Measurements from ENCODE around the gene TMEM232.

TMEM232 gene

GRCh38 chr5:110663525-110663924 is 62.9 kb downstream of the TMEM232 start:
- Histone ChIP-seq H3K23ac (ENCODE audit: low read depth, low read length, poor library complexity) (no peak overlapping the region), H4K8ac (ENCODE audit: low read depth, low read length) (no peak overlapping the region), H4K91ac (ENCODE audit: low read depth, low read length, poor library complexity) (no peak overlapping the region), H3K4me2 (ENCODE audit: insufficient read depth, low read length, poor library complexity, severe bottlenecking) (no peak overlapping the region), H2BK15ac (ENCODE audit: low read length) (no peak overlapping the region), H3K9ac (ENCODE audit: low read depth, low read length, poor library complexity) (no peak overlapping the region), H3K4me1 (ENCODE audit: control insufficient read depth in 2 of 2, insufficient read depth in 1 of 2, low read depth in 1 of 2, low read length in 2 of 2) (peaks cover 0 to 1% of the 10 kb centered on the region in 2 donors), H2AK5ac (ENCODE audit: low read depth, low read length) (no peak overlapping the region), H3K4ac (ENCODE audit: low read length) (no peak overlapping the region), H3K79me1 (ENCODE audit: low read depth, low read length) (no peaks in the 10 kb centered on the region), H3K18ac (ENCODE audit: low read length) (no peak overlapping the region), H2BK5ac (ENCODE audit: low read length) (no peak overlapping the region), H3K36me3 (replicated peaks in 1 of 2; ENCODE audit: control insufficient read depth in 2 of 2, insufficient read depth in 2 of 2, low read length in 2 of 2) (no peaks in the 10 kb centered on the region), H3K4me3 (ENCODE audit: low read length in 2 of 2) (no peak overlapping the region), H2BK120ac (ENCODE audit: low read depth, low read length) (no peak overlapping the region), H2BK12ac (ENCODE audit: low read length) (no peak overlapping the region), H3K14ac (ENCODE audit: low read length) (no peak overlapping the region), H3K27me3 (ENCODE audit: control insufficient read depth in 3 of 3, insufficient read depth in 3 of 3, low read depth in 1 of 3, low read length in 3 of 3) (no peaks in the 10 kb centered on the region), H3K27ac (replicated peaks; ENCODE audit: low read length) (no peak overlapping the region), H3K9me3 (replicated peaks in 1 of 2; ENCODE audit: control insufficient read depth in 2 of 2, insufficient read depth in 1 of 2, low read depth in 1 of 2, low read length in 2 of 2) (no peaks in the 10 kb centered on the region), H2AFZ (ENCODE audit: low read length) (no peak overlapping the region)
- DNase-seq (ENCODE audit: low spot score), result no peak
- WGBS, 2 donors (ENCODE audit: extremely low coverage in 2 of 2, insufficient read length in 2 of 2, insufficient replicate concordance in 1 of 2), result no CpG with 5 or more reads among the region's 1 CpG

GRCh38 chr5:110658006-110658405 is 68.5 kb downstream of the TMEM232 start:
- Histone ChIP-seq H4K8ac (ENCODE audit: low read depth, low read length) (no peak overlapping the region), H2AK5ac (ENCODE audit: low read depth, low read length) (no peak overlapping the region), H2BK120ac (ENCODE audit: low read depth, low read length) (no peak overlapping the region), H3K4me3 (ENCODE audit: low read length in 2 of 2) (no peak overlapping the region), H3K18ac (ENCODE audit: low read length) (no peak overlapping the region), H3K79me1 (ENCODE audit: low read depth, low read length) (no peaks in the 10 kb centered on the region), H2AFZ (ENCODE audit: low read length) (no peak overlapping the region), H2BK15ac (ENCODE audit: low read length) (no peak overlapping the region), H3K23ac (ENCODE audit: low read depth, low read length, poor library complexity) (no peak overlapping the region), H3K36me3 (replicated peaks in 1 of 2; ENCODE audit: control insufficient read depth in 2 of 2, insufficient read depth in 2 of 2, low read length in 2 of 2) (no peaks in the 10 kb centered on the region), H3K27ac (replicated peaks; ENCODE audit: low read length) (no peak overlapping the region), H3K14ac (ENCODE audit: low read length) (no peak overlapping the region), H3K4me2 (ENCODE audit: insufficient read depth, low read length, poor library complexity, severe bottlenecking) (no peak overlapping the region), H3K27me3 (ENCODE audit: control insufficient read depth in 3 of 3, insufficient read depth in 3 of 3, low read depth in 1 of 3, low read length in 3 of 3) (no peaks in the 10 kb centered on the region), H3K4ac (ENCODE audit: low read length) (no peak overlapping the region), H3K9me3 (replicated peaks in 1 of 2; ENCODE audit: control insufficient read depth in 2 of 2, insufficient read depth in 1 of 2, low read depth in 1 of 2, low read length in 2 of 2) (no peaks in the 10 kb centered on the region), H2BK5ac (ENCODE audit: low read length) (no peak overlapping the region), H3K4me1 (ENCODE audit: control insufficient read depth in 2 of 2, insufficient read depth in 1 of 2, low read depth in 1 of 2, low read length in 2 of 2) (no peaks in the 10 kb centered on the region), H3K9ac (ENCODE audit: low read depth, low read length, poor library complexity) (no peak overlapping the region), H2BK12ac (ENCODE audit: low read length) (no peak overlapping the region), H4K91ac (ENCODE audit: low read depth, low read length, poor library complexity) (no peak overlapping the region)
- WGBS, 2 donors (ENCODE audit: extremely low coverage in 2 of 2, insufficient read length in 2 of 2, insufficient replicate concordance in 1 of 2), result no CpG with 5 or more reads among the region's 5 CpGs
- DNase-seq (ENCODE audit: low spot score), result no peak

GRCh38 chr5:110653231-110653970 is 73.1 kb downstream of the TMEM232 start:
- Histone ChIP-seq H3K4me1 (ENCODE audit: control insufficient read depth in 2 of 2, insufficient read depth in 1 of 2, low read depth in 1 of 2, low read length in 2 of 2) (peaks cover 0 to 2% of the 10 kb centered on the region in 2 donors), H3K4me3 (ENCODE audit: low read length in 2 of 2) (no peak overlapping the region), H2AFZ (ENCODE audit: low read length) (no peak overlapping the region), H3K27ac (replicated peaks; ENCODE audit: low read length) (no peak overlapping the region), H4K8ac (ENCODE audit: low read depth, low read length) (no peak overlapping the region), H4K91ac (ENCODE audit: low read depth, low read length, poor library complexity) (no peak overlapping the region), H3K14ac (ENCODE audit: low read length) (no peak overlapping the region), H2AK5ac (ENCODE audit: low read depth, low read length) (no peak overlapping the region), H3K4me2 (ENCODE audit: insufficient read depth, low read length, poor library complexity, severe bottlenecking) (no peak overlapping the region), H3K27me3 (ENCODE audit: control insufficient read depth in 3 of 3, insufficient read depth in 3 of 3, low read depth in 1 of 3, low read length in 3 of 3) (no peaks in the 10 kb centered on the region), H3K36me3 (replicated peaks in 1 of 2; ENCODE audit: control insufficient read depth in 2 of 2, insufficient read depth in 2 of 2, low read length in 2 of 2) (no peaks in the 10 kb centered on the region), H3K23ac (ENCODE audit: low read depth, low read length, poor library complexity) (no peak overlapping the region), H2BK120ac (ENCODE audit: low read depth, low read length) (no peak overlapping the region), H3K9ac (ENCODE audit: low read depth, low read length, poor library complexity) (no peak overlapping the region), H2BK15ac (ENCODE audit: low read length) (no peak overlapping the region), H3K79me1 (ENCODE audit: low read depth, low read length) (no peaks in the 10 kb centered on the region), H3K4ac (ENCODE audit: low read length) (no peak overlapping the region), H3K9me3 (replicated peaks in 1 of 2; ENCODE audit: control insufficient read depth in 2 of 2, insufficient read depth in 1 of 2, low read depth in 1 of 2, low read length in 2 of 2) (no peaks in the 10 kb centered on the region), H2BK5ac (ENCODE audit: low read length) (no peak overlapping the region), H3K18ac (ENCODE audit: low read length) (no peak overlapping the region), H2BK12ac (ENCODE audit: low read length) (no peak overlapping the region)
- no peak for DNase-seq (ENCODE audit: low spot score)
- no CpG with 5 or more reads among the region's 3 CpGs for WGBS, 2 donors (ENCODE audit: extremely low coverage in 2 of 2, insufficient read length in 2 of 2, insufficient replicate concordance in 1 of 2)

GRCh38 chr5:110651507-110651906 is 75.0 kb downstream of the TMEM232 start:
- Histone ChIP-seq H3K4me1 (ENCODE audit: control insufficient read depth in 2 of 2, insufficient read depth in 1 of 2, low read depth in 1 of 2, low read length in 2 of 2) (peaks cover 0 to 2% of the 10 kb centered on the region in 2 donors), H4K8ac (ENCODE audit: low read depth, low read length) (no peak overlapping the region), H3K18ac (ENCODE audit: low read length) (no peak overlapping the region), H2BK12ac (ENCODE audit: low read length) (no peak overlapping the region), H3K79me1 (ENCODE audit: low read depth, low read length) (no peaks in the 10 kb centered on the region), H4K91ac (ENCODE audit: low read depth, low read length, poor library complexity) (no peak overlapping the region), H3K4ac (ENCODE audit: low read length) (no peak overlapping the region), H3K9me3 (replicated peaks in 1 of 2; ENCODE audit: control insufficient read depth in 2 of 2, insufficient read depth in 1 of 2, low read depth in 1 of 2, low read length in 2 of 2) (no peaks in the 10 kb centered on the region), H3K27me3 (ENCODE audit: control insufficient read depth in 3 of 3, insufficient read depth in 3 of 3, low read depth in 1 of 3, low read length in 3 of 3) (no peaks in the 10 kb centered on the region), H3K36me3 (replicated peaks in 1 of 2; ENCODE audit: control insufficient read depth in 2 of 2, insufficient read depth in 2 of 2, low read length in 2 of 2) (no peaks in the 10 kb centered on the region), H3K9ac (ENCODE audit: low read depth, low read length, poor library complexity) (no peak overlapping the region), H3K4me3 (ENCODE audit: low read length in 2 of 2) (no peak overlapping the region), H3K23ac (ENCODE audit: low read depth, low read length, poor library complexity) (no peak overlapping the region), H3K14ac (ENCODE audit: low read length) (no peak overlapping the region), H2AK5ac (ENCODE audit: low read depth, low read length) (no peak overlapping the region), H3K27ac (replicated peaks; ENCODE audit: low read length) (no peak overlapping the region), H3K4me2 (ENCODE audit: insufficient read depth, low read length, poor library complexity, severe bottlenecking) (no peak overlapping the region), H2BK5ac (ENCODE audit: low read length) (no peak overlapping the region), H2BK120ac (ENCODE audit: low read depth, low read length) (no peak overlapping the region), H2BK15ac (ENCODE audit: low read length) (no peak overlapping the region), H2AFZ (ENCODE audit: low read length) (no peak overlapping the region)
- DNase-seq (ENCODE audit: low spot score), result no peak
- no CpG with 5 or more reads among the region's 3 CpGs for WGBS, 2 donors (ENCODE audit: extremely low coverage in 2 of 2, insufficient read length in 2 of 2, insufficient replicate concordance in 1 of 2)
